Prostate gland (tissue), 2 donors: Measurements from ENCODE around the gene RPS18. TPM values are rescaled to one million over a fixed set of nuclear protein-coding genes. Genes with fewer than 3 reads are reported as not detected.

ENCODE experiments used
- DNase-seq: peaks from one replicate; pipeline ENCODE4 v3.0.0-alpha.2; 2019; ENCODE audit warnings: low spot score
- H3K27ac ChIP-seq, 2 donors: fragments of 200-600 bp; sonication (generic); 2 replicates each; pipeline ENCODE4 v1.5.1; 2017 to 2019
- H3K27me3 ChIP-seq: fragments of 200-600 bp; sonication (generic); replicated peaks from 2 replicates; pipeline ENCODE4 v1.5.1; 2019; ENCODE audit not compliant: insufficient read depth
- H3K36me3 ChIP-seq, 2 donors: fragments of 200-600 bp; sonication (generic); 1 replicate in 1 of 2; 2 replicates in 1 of 2; pipeline versions ENCODE4 v1.5.1 to v1.8.1; 2017 to 2019
- H3K4me1 ChIP-seq: fragments of 200-600 bp; sonication (generic); replicated peaks from 2 replicates; pipeline ENCODE4 v1.5.1; 2019
- H3K4me3 ChIP-seq, 2 donors: fragments of 200-600 bp; sonication (generic); 2 replicates each; pipeline ENCODE4 v1.5.1; 2017 to 2019
- H3K9me3 ChIP-seq: fragments of 200-600 bp; sonication (generic); 2 replicates; pipeline ENCODE4 v1.5.1; 2017
- CTCF ChIP-seq, 4 experiments: fragments of 200-600 bp in 2 of 4; fragments of 450-650 bp in 2 of 4; sonication (generic) in 2 of 4; IDR thresholded peaks; 1 replicate in 3 of 4; 2 replicates in 1 of 4; pipeline ENCODE4 v1.5.1; 2016 to 2019; ENCODE audit warnings: antibody characterized with exemption in 4 of 4, mild to moderate bottlenecking in 2 of 4, moderate library complexity in 2 of 4
- POLR2A ChIP-seq: fragments of 450-650 bp; IDR thresholded peaks from one replicate; pipeline ENCODE4 v1.6.1; 2016; ENCODE audit warnings: antibody characterized with exemption, mild to moderate bottlenecking
- POLR2AphosphoS5 ChIP-seq: sonication (generic); formaldehyde crosslinking; IDR thresholded peaks from one replicate; pipeline ENCODE4 v1.6.1; 2017; ENCODE audit warnings: antibody characterized with exemption
- WGBS: methylation state at CpG from one replicate; pipeline ENCODE4 v1.1.5; 2018; 5-methylcytosine and 5-hydroxymethylcytosine counted together
- intact Hi-C: fragments of 100-400 bp; cut with DNase I; formaldehyde crosslinking; loops from one replicate; pipeline ENCODE4 v1.14.2; 2022
- total RNA-seq, 2 donors: library from RNA; depleted of rRNA; stranded (reverse); fragments of >200 nt; gene quantifications; one replicate each; pipeline ENCODE4 v1.1.0, GENCODE V29; 2016

The RPS18 gene
- total RNA-seq, 2 donors from 2014 or later = 1,990 to 4,594 TPM

- Histone ChIP-seq H3K36me3 (peaks cover 0 to 3% of the 10 kb centered on the region in 2 donors), H3K27me3 (no peaks in the 10 kb centered on the region), H3K27ac (peak overlapping the region in 1 of 2 donors; percentile 6), H3K4me3 (no peak overlapping the region), H3K9me3 (no peaks in the 10 kb centered on the region), H3K4me1 (peaks cover 7% of the 10 kb centered on the region)
- TF ChIP-seq CTCF (IDR thresholded peaks at IDR 0.05) = no peak
- no peak for TF ChIP-seq POLR2A
- TF ChIP-seq POLR2AphosphoS5 = no peak
- intact Hi-C loops = no loop called here
- no peak for DNase-seq
- 63% methylated on average over 10 of the region's 10 CpGs for WGBS
Observed at GRCh38 chr6:33294086-33294823, 22.4 kb downstream of the RPS18 start.

GRCh38 chr6:33295621-33296369 is 23.9 kb downstream of the RPS18 start:
- intact Hi-C loops = no loop called here
- DNase-seq = no peak
- TF ChIP-seq POLR2A = no peak
- no peak for TF ChIP-seq CTCF (IDR thresholded peaks at IDR 0.05)
- TF ChIP-seq POLR2AphosphoS5 = no peak
- Histone ChIP-seq H3K27me3 (no peaks in the 10 kb centered on the region), H3K4me3 (no peak overlapping the region), H3K36me3 (peaks cover 0 to 3% of the 10 kb centered on the region in 2 donors), H3K27ac (peak overlapping the region in 1 of 2 donors; percentile 96), H3K9me3 (no peaks in the 10 kb centered on the region), H3K4me1 (peaks cover 4% of the 10 kb centered on the region)
- WGBS = 86% methylated on average over 15 of the region's 15 CpGs

- 58% methylated on average over 12 of the region's 12 CpGs for WGBS
- Histone ChIP-seq H3K9me3 (no peaks in the 10 kb centered on the region), H3K27me3 (no peaks in the 10 kb centered on the region), H3K4me1 (peaks cover 4% of the 10 kb centered on the region), H3K4me3 (peak overlapping the region; percentile 64 to 70), H3K36me3 (peaks cover 0 to 3% of the 10 kb centered on the region in 2 donors), H3K27ac (peak overlapping the region; percentile 95 to 96)
- TF ChIP-seq CTCF (IDR thresholded peaks at IDR 0.05) = no peak
- TF ChIP-seq POLR2A = no peak
- no peak for TF ChIP-seq POLR2AphosphoS5
- intact Hi-C loops = no loop called here
- DNase-seq = no peak
Observed at GRCh38 chr6:33296797-33297405, 25.0 kb downstream of the RPS18 start.

- intact Hi-C loops = no loop called here
Observed at GRCh38 chr6:33297406-33297955, 25.6 kb downstream of the RPS18 start.

More at GRCh38 chr6:33297406-33297955, 25.6 kb downstream of the RPS18 start:
- WGBS = 8% methylated on average over 16 of the region's 16 CpGs
- Histone ChIP-seq H3K36me3 (peaks cover 0 to 3% of the 10 kb centered on the region in 2 donors), H3K9me3 (no peaks in the 10 kb centered on the region), H3K4me3 (peak overlapping the region; percentile 64 to 70), H3K27me3 (no peaks in the 10 kb centered on the region), H3K27ac (peak overlapping the region; percentile 95 to 96), H3K4me1 (peaks cover 4% of the 10 kb centered on the region)
- peak; percentile 83 for DNase-seq
- TF ChIP-seq POLR2AphosphoS5 = no peak
- peak in 2 of 4 experiments; percentile 13 to 19 for TF ChIP-seq CTCF (IDR thresholded peaks at IDR 0.05)
- peak; percentile 13 for TF ChIP-seq POLR2A
